Omental fat pad (tissue), 4 donors: ENCODE measurements around the gene TPGS2. TPM values are rescaled to one million over a fixed set of nuclear protein-coding genes. Genes with fewer than 3 reads are reported as not detected.
"Not testable (repeated sequence)": the region's sequence is repeated elsewhere in the genome, so short reads cannot be mapped to it uniquely, and the experiment has no call there.

Experiments
- ATAC-seq: fragments of 150-250 bp; one replicate; pipeline ENCODE4 v1.9.1; 2016; ENCODE audit warnings: mild to moderate bottlenecking, moderate library complexity; ENCODE audit not compliant: low FRiP score
- DNase-seq: peaks from one replicate; pipeline ENCODE4 v3.0.0-alpha.2; 2019; ENCODE audit warnings: low spot score
- CTCF ChIP-seq, 3 donors: fragments of 450-650 bp; IDR thresholded peaks; one replicate each; pipeline ENCODE4 v1.5.1; 2016 to 2017; ENCODE audit warnings: antibody characterized with exemption in 3 of 3, mild to moderate bottlenecking in 3 of 3, moderate library complexity in 2 of 3
- total RNA-seq, 4 donors: library from RNA; depleted of rRNA; stranded (reverse); fragments of >200 nt; gene quantifications; one replicate each; pipeline ENCODE4 v1.1.0, GENCODE V29; 2016

Gene TPGS2
- total RNA-seq, 4 donors from 2014 or later = 66.6 to 134 (median 101) TPM

- no peak for TF ChIP-seq CTCF (IDR thresholded peaks at IDR 0.05)
- DNase-seq (no peak), ATAC-seq (no peak)
These were observed 3.3 kb downstream of the TPGS2 start for GRCh38 chr18:36825526-36825925.

- ATAC-seq (no peak), DNase-seq (no peak)
- TF ChIP-seq CTCF (IDR thresholded peaks at IDR 0.05) = no peak
These were observed 7.1 kb downstream of the TPGS2 start for GRCh38 chr18:36821681-36822080.

GRCh38 chr18:36819621-36820020, 9.2 kb downstream of the TPGS2 start:
- TF ChIP-seq CTCF (IDR thresholded peaks at IDR 0.05) = no peak
- DNase-seq (no peak), ATAC-seq (no peak)

- ATAC-seq = no peak
- DNase-seq = no peak
- no peak for TF ChIP-seq CTCF (IDR thresholded peaks at IDR 0.05)
These were observed 10.2 kb downstream of the TPGS2 start for GRCh38 chr18:36818652-36819051.

- ATAC-seq (no peak), DNase-seq (no peak)
- TF ChIP-seq CTCF (IDR thresholded peaks at IDR 0.05) = no peak
These were observed 11.8 kb downstream of the TPGS2 start for GRCh38 chr18:36817039-36817438.

GRCh38 chr18:36816096-36816495, 12.7 kb downstream of the TPGS2 start:
- DNase-seq = not testable (repeated sequence)

GRCh38 chr18:36814994-36815393, 13.8 kb downstream of the TPGS2 start:
- no peak for DNase-seq
- no peak for TF ChIP-seq CTCF (IDR thresholded peaks at IDR 0.05)
- ATAC-seq = no peak

More at GRCh38 chr18:36816096-36816495, 12.7 kb downstream of the TPGS2 start:
- not testable (repeated sequence) for ATAC-seq

- no peak for ATAC-seq
- TF ChIP-seq CTCF (IDR thresholded peaks at IDR 0.05) = no peak
- no peak for DNase-seq
These were observed 15.0 kb downstream of the TPGS2 start for GRCh38 chr18:36813824-36814223.
